Coronary artery (tissue), 2 donors: ENCODE results near the gene HES6.

Experiments used
- DNase-seq: peaks from one replicate; pipeline ENCODE4 v3.0.0-alpha.2; 2017; ENCODE audit warnings: low spot score
- H3K27ac ChIP-seq, 2 donors: fragments of 200-600 bp; sonication (generic); one replicate each; pipeline ENCODE4 v1.5.1; 2016 to 2019
- H3K4me3 ChIP-seq: fragments of 200-600 bp; sonication (generic); 2 replicates; pipeline ENCODE4 v1.5.1; 2016; ENCODE audit warnings: mild to moderate bottlenecking, moderate library complexity
- TF ChIP-seq, protein P1 (sequence below): fragments of 200-600 bp; sonication (generic); IDR thresholded peaks from one replicate; pipeline ENCODE4 v1.5.1; 2019; ENCODE audit warnings: antibody characterized with exemption

HES6 gene

DNA sequence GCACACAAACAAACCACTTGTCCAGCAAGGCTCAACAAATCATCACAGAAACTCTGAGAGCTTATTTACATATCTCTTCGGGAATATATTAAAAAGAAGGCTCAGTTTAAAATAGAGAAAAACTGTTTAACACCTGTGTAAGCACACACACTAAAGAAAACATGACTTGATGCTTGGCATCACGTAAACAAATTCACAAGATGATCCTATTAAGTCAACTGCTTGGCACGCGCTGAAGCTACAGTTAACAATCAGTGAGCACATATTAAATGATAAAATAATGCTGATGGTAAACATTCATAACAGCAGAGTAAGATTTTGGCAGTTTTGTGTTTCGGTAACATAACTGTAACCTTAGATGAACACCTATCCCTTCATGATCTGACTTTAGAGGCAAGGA lies 4.3 kb upstream of the HES6 start:
- TF ChIP-seq, protein P1, sequence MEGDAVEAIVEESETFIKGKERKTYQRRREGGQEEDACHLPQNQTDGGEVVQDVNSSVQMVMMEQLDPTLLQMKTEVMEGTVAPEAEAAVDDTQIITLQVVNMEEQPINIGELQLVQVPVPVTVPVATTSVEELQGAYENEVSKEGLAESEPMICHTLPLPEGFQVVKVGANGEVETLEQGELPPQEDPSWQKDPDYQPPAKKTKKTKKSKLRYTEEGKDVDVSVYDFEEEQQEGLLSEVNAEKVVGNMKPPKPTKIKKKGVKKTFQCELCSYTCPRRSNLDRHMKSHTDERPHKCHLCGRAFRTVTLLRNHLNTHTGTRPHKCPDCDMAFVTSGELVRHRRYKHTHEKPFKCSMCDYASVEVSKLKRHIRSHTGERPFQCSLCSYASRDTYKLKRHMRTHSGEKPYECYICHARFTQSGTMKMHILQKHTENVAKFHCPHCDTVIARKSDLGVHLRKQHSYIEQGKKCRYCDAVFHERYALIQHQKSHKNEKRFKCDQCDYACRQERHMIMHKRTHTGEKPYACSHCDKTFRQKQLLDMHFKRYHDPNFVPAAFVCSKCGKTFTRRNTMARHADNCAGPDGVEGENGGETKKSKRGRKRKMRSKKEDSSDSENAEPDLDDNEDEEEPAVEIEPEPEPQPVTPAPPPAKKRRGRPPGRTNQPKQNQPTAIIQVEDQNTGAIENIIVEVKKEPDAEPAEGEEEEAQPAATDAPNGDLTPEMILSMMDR, result no peak
- H3K27ac ChIP-seq, result no peak overlapping the region
- DNase-seq, result no peak
- no peak overlapping the region for H3K4me3 ChIP-seq

DNA sequence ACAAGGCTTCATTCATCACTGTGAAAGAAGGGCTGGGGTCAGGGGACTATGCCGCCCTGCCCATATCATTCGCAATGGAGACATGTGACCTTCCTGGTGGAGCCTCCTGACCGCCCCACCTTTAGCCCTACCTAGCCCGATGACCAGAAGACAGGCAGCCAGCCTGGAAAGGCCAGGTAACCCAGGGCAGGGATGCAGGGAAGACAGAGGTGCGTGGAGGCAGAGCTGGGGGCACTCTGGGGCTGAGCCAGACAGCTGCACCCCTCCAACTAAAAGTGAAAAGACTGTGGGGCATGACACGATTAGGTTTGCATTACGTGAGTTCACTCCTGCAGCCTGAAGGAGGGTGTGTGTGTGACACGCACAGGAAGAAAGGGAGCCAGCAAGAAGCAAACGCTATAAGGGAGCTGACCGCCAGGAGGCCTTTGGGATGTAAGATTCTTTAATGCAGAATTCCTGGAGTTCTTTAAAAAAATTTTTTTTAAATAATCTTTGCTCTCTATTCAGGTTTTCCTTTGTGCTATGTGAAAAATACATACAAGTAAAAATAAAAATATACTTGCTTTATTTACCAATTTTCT lies 3.7 kb upstream of the HES6 start:
- H3K27ac ChIP-seq, result peak overlapping the region; percentile 8 to 74
- TF ChIP-seq, protein P1, result no peak
- peak; percentile 54 for DNase-seq
- no peak overlapping the region for H3K4me3 ChIP-seq

DNA sequence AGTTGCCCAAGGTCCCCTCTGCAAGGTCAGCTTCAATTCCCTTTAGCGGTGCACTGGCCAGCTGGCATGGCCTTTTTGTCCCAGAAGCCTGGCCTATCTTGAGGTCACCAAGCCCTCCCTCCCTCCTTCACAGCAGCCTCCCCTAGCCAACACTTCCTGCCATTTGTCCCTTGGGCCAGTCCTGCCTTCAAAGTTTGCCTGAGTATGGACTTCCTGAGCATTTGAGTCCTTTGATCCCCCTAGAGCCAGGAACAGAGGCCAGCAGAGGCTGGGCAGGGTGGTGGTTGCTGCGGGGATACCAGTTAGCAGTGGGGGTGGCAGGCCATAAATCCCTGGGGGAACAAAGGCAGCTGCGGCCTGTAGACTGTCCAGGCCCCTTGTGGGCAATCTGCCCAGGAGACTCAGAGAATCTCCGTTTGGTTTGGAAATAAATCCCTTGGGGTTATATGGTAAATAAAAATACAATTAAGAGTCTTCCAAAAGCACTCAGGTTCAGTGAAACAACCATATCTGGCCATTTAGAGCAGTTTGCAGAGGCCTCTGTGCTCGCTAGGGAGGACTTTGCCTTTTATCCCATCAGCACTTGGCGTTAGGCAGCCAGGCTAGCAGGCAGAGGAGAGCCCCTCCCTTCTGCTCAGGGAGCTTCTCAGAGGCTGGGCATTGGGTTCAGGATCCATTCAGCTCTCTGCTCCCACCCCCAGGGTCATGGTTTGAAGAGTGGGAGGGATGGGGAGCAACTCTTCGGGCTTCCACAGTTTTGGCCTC lies 3.1 kb upstream of the HES6 start:
- DNase-seq, result peak; percentile 86
- Histone ChIP-seq H3K4me3 (no peak overlapping the region), H3K27ac (peak overlapping the region; percentile 8 to 74)
- TF ChIP-seq, protein P1, result no peak

DNA sequence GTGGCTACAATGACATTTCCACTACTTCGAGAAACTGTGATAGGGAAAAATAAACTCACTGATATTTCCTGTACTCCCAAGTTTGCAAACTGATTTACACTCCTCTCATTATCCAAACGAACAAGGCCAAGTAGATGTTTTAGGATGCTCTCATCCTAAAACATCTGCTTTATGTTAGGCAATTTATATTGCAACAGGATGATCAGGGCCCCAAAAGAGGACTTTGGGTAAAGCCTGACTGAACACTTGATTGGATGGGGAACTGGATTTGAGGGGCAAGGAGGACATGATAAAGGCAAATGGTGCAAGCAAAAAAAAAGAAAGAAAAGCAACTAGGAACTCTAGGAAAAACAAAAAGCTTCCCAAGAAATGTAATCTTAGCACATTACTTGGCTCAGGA lies 2.1 kb upstream of the HES6 start:
- TF ChIP-seq, protein P1, result no peak

DNA sequence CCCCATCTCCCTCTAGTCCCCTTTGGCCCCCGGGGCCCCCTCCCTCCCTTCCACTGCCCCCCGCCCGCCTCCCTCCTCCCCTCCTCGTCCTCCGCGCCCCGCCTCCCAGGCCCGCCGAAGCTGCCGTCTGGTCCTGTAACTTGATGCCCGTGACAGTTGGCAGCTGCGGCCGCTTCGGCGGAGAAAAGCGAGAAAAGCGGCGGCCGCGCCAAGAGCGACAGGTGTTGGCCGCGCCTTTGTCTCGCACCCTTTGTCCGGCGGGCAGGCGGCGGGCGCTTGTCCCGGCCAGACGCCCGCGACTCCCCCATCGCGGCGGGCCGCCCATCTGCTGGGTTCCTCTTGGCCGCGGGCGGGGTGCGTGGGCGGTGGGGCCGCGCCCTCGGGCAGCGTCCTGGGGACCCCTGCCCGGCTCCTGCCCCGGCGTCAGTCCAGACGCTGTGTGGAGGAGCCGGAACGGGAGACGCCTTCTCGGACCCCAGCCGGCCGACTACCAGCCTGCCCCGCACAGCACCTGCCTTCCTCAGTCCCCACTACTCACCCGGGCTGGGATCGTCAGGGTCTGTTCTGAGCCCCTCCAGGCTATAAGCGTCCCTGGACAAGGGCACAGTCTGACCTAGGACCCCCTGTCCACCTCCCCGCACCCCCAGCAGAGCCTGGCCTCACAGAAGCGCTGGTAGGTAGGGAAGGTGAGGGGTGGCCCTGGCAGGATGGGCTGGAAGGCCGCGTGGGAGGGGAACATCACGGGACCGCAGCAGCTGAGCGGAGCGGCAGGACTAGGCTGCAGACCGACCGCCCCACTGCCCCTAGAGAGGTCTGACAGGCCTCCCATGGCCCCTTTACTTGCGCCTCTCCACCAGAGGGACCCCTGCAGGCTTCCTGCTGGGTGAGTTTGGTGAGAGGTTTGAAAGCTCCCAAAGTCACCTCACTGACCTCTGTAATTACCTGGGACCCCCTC lies 1.2 kb upstream of the HES6 start:
- Histone ChIP-seq H3K4me3 (peak overlapping the region; percentile 85), H3K27ac (peak overlapping the region; percentile 37 to 42)
- DNase-seq, result peak; percentile 73
- TF ChIP-seq, protein P1, result no peak

More for the DNA sequence above, 2.1 kb upstream of the HES6 start:
- Histone ChIP-seq H3K4me3 (no peak overlapping the region), H3K27ac (peak overlapping the region; percentile 37 to 42)
- no peak for DNase-seq

DNA sequence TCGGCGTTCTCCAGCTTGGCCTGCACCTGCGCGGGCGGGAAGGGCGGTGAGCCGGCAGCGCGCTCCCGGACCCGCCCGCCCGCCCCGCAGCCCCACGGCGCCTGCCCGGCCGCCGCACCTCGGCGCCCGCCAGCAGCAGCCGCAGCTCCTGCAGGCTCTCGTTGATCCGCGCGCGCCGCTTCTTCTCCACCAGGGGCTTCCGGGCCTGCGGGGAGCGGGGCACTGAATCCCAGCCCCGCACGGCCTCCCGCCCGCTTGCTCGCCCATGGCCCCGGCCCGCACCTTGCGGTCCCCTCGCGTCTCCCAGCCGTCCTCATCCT lies 335 bp downstream of the HES6 start:
- H3K27ac ChIP-seq, result peak overlapping the region in 1 of 2 donors; percentile 84
- DNase-seq, result no peak
- peak overlapping the region; percentile 85 for H3K4me3 ChIP-seq
- TF ChIP-seq, protein P1, result no peak
